HG02610 (cell line): ENCODE measurements around the gene TAF5L.
"Not testable (repeated sequence)": the region's sequence is repeated elsewhere in the genome, so short reads cannot be mapped to it uniquely, and the experiment has no call there.

ENCODE experiments used
- ATAC-seq: cut with Tn5 transposase; IDR thresholded peaks from one replicate; pipeline ENCODE4 v1.9.1; 2021; ENCODE audit warnings: mild to moderate bottlenecking, moderate library complexity; ENCODE audit not compliant: unreplicated experiment

The TAF5L gene

DNA sequence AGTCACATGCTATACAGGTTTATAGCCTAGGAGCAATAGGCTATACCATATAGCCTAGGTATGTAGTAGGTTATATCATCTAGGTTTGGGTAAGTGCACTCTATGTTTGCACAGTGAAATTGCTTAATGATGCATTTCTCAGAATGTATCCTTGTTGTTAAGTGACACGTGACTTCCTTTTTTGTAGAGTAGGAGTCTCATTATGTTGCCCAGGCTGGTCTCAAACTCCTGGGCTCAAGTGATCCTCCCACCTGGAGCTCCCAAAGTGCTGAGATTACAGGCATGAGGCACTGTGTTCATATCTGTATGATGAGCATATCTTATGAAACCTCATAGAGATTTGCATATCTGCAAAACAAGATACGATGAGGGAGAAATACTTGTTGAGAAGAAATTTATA lies 53.6 kb downstream of the TAF5L start:
- no peak for ATAC-seq

DNA sequence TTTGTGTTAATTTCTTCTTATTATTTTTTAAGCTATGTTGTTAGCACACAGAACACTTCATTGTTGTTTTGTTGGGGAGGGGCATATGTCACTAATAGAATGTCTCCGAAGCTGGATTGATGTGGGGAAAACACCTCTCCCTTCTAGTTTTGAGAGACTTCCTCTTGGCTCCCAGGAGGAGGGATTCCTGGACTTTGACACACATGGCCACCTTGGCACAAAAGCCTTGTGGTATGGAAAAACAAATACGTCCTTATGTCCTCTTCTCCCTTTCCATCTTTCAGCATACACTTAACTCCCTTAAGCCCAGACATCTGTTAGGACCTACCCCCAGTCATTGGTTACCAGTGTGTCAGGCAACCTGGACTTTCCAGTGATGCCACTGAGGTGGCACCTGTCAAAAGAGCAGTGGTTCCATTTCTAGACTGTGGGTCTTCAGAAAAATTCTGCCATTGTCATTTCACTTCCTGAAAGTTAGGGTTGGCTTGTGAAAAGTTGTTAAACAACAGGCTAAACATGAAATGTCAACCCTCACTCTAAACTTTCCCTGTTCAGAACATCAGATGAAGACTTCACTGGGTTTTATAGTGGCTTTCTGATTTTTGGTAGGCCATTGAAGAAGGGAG lies 54.9 kb downstream of the TAF5L start:
- no peak for ATAC-seq

DNA sequence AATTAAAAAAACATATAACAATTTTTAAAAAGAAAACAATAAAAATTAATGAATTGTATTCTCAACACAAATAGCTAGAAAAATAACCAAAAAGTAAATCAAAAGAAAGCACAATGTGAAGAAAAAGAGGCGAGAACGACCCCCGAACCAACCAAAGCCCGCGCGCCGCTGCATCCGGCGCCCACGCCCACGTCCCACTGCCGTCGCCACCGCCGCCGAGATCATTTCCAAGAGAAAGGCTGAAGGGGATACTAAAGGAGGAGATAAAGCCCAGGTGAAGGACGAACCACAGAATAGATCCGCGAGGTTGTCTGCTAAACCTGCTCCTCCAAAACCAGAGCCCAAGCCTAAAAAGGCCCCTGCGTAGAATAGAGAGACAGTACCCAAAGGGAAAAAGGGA lies 55.6 kb downstream of the TAF5L start:
- no peak for ATAC-seq

DNA sequence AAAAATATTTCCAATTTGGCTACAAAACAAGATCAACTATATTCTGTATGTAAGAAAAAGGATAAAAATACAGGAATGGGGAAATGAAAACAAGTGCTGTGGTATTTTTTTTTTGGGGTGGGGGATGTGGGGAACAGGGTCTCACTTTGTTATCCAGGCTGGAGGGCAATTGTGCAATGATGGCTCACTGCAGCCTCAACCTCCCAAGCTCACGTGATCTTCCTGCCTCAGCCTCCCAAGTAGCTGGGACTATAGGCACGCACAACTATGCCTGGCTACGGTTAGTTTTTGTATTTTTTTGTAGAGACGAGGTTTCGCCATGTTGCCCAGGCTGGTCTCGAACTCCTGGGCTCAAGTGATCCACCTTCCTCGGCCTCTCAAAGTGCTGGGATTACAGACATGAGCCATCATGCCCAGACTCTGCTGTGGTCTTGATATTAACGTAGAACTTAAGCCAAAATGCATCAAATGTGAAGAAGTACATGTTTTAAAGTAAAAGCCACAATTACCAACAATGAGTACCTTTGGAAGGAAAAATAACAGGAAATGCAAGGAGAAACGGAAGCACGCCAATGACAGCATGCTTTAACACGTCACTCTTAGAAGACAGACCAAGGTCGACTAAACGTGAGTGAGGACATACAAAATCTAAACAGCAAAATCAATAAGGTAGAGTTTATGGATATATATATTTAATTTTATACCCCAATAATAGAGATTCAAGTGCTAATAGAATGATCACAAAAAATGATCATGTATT lies 58.6 kb downstream of the TAF5L start:
- no peak for ATAC-seq

DNA sequence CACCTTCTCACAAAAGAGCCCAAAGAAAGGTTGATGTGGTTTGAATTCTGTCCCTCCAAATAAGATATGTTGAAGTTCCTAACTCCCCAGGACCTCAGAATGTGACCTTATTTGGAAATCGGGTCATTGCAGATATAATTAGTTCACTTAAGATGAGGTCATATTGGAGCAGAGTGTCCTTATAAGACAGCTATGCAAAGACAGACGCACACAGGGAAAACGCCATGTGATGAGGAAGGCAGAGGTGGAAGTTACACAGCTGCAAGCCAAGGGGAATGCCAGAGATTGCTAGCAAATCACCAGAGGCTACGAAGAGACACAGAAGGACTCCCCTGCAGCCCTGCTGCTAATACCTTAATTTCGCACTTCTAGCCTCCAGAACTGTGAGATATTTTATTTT lies 62.2 kb downstream of the TAF5L start:
- no peak for ATAC-seq

DNA sequence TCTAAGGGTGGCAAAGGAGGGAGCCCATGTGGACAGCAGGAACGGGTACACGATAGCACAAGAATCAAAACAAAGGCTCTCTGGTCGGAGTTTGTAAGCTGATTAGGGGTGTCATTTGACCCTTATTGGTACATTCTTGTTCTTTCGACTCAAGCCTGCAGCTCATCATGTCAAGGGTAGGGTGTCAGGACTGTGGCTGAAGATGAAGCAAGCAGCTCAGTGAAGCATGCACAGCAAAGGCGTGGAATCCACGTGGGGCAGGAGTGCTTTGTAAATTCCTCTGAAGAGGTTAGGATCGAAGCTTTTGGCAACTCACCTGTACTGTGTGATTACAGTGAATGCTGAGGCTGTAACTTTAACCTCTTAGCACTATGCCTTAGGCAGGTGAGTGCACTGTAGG lies 62.7 kb downstream of the TAF5L start:
- no peak for ATAC-seq

DNA sequence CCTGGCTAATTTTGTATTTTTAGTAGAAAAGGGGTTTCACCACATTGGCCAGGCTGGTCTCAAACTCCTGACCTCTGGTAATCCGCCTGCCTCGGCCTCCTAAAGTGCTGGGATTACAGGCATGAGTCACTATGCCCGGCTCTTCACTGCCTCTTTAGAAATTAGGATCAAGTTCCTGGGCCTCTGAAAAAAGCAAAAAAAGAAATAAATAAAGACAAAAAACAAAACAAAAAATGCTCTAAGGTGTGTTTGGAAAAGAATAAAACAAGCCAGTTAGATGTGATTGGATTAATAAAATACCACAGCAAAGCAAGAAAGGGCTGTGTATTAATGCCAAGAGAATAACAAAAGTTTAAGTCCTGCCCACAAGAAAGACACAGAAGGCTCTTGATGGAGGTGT lies 63.2 kb downstream of the TAF5L start:
- ATAC-seq, result no peak

DNA sequence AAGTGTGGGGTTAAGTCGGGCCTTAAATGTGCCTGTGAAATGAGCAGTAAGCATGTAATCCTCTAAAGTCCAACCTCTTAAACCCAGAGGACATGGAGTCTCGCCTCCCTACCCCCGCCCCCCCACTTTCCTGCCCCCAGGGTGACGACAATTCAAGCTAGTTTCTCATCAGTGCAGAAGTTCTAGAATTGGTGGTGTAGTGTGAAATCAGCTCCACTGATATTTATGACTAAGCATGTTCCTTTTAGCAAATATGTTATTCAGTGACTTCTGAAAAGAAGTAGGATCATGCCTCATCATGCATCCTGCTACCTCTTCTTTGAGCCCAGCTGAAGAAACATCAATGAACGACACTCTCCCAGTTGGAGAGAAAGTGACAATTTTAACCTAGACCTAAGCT lies 64.8 kb downstream of the TAF5L start:
- ATAC-seq, result no peak

DNA sequence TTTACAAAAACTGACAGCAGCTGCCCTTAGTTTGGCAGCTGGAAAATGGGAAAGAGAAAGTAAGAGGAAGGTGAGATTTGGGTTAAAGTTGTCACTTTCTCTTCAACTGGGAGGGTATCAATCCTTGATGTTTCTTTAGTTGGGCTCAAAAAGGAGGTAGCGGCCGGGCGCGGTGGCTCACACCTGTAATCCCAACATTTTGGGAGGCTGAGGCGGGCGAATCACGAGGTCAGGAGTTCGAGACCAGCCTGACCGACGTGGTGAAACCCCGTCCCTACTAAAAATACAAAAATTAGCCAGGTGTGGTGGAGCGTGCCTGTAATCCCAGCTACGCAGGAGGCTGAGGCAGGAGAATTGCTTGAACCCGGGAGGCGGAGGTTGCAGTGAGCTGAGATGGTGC lies 65.8 kb downstream of the TAF5L start:
- not testable (repeated sequence) for ATAC-seq

DNA sequence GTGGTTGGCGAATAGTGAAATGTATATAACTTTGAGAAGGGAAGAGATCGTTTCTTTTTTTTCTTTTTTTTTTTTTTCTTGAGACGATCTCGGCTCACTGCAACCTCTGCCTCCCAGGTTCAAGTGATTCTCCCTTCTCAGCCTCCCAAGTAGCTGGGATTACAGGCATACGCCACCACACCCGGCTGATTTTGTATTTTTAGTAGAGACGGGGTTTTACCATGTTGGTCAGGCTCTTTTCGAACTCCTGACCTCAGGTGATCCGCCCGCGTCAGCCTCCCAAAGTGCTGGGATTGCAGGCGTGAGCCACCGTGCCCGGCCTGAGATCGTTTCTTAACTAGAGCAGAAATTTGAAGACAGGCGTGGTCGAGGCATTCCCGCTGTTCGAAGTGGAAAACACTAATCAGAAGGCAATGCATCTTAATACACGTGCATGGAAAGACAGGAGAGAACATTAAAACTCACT lies 66.6 kb downstream of the TAF5L start:
- ATAC-seq, result not testable (repeated sequence)

DNA sequence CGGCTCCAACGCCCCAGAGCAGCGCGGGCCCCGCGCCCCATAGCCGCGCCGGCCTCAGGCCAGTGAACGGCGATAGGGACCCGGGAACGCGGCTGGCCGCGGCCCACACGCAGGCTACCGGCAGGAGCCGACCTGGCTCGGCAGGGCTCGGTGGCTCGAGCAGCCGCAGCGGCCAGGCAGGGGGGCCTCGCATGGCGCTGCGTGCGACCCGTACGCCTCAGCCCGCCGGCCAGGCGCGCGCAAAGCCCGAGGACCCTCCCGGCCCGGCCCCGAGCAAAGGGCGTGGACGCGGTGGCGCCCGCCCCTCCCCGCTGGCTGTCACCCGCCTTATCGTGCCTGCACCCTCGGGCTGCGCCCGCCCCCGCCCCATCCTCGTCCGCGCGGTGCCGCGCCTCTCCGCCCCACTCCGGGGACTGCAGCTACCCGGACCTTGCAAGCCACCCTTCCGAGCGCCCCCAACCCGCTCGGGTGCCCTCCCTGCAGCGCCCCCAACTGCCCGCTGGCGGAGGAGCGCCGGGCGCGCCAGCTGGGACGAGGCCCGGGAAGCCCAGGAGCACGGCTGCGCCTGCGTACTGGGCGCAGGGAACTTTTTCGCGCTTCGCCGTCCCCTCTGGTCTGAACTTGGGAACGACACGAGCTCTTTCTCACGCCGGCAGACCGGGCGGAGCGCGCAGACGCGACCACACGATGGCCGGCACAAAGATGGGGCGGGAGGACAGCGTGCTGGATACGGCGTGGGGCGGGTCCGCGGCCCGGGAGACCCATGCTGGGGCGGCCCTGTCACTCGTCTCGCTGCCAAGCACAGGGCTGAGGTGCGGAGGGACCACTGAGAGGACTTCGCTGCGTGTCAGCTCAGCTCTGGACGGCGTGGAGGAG lies 67.2 kb downstream of the TAF5L start, which contains the start of gene ABCB10:
TSS of gene ABCB10 (minus strand) at position 248 of the 876 bp plus-strand sequence. CDS start at position 193, 55 bp downstream.
- peak; percentile 81 for ATAC-seq

DNA sequence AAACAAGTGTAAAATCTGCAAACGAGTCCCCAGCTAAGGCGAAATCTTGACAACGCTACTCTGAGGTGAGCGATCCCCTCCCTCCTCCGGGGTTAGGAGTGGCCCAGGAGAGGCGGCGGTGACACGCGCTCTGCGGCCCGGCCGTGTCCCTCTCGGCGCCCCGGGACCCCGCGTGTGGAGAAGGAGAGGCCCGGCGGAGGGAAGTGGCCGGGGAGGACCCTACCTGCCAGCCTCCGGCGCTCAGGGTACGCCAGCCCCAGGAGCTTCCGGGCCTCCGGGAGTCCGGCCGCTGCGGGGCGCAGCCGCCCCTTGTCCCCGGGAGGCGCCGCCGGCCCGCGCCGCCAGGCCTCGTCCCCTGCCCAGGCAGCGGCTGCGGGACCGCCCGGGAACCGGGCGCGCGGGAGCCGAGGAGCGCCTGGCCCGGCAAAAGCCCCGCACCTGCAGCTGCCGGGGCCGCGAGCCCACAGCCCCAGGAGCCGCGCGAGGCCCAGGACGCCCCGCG lies 68.0 kb downstream of the TAF5L start:
- peak; percentile 31 for ATAC-seq

DNA sequence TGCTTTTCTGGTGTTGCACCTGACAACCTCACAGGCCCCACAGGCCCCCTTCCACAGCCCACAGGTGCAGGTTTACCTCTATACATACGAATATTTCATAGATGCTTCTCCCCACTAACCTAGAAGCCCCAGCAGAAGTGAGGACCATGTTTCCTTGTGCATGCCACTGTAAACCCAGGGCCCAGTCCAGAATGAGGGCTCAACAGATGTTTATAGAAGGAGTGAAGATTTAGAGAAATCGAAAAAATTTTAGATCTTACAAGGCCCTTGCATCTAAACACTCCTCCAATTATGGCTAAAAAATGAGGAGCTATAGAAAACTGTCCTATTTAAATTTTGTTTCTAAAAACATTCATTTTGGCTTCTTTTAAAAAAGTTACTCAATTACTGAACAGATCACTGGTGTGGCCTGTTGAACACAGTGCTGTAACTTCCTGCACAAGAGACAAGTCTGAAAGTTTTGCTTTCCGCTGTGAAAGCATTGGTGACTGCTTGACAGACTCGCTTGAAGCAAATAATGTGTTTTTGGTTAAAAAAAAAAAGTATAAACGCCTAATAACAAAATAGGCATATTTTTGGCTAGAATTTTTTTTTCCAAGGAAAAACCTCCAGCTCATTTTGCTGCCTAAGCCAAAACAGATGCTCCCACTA lies 68.6 kb downstream of the TAF5L start:
- no peak for ATAC-seq

DNA sequence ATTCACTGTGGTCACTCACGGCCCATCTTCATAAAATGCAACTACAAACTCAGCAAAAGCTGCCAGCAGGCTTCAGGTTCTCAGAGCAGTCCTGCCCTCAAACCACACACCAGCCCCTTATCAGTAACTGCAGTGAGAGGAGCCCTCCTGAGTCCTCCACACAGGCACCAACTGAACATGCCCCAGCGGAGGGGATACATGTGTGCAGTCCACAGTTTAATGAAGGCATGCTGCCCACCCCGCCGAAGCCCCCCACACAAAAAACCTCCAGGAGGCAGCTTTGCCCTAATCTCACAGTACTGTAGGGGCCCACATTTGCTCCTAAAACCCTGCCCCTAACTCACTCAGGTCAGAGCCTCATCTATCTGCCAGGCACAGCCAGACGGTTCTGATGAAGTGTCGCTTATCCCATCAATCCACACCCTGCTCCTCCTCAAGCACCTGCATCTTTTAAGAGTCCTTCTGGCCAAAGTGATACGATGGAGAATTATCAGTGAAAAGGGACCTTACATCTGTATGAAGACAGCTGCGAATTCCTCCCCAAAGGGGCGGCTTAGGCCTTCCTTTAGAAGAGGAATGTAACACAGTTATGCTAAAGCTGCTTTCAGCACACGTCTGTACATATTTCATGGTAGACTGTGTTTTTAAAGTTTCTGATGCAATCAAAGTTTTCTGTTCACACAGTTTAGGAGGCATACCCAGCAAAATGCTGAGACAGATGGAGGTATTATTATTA lies 70.9 kb downstream of the TAF5L start:
- ATAC-seq, result no peak

DNA sequence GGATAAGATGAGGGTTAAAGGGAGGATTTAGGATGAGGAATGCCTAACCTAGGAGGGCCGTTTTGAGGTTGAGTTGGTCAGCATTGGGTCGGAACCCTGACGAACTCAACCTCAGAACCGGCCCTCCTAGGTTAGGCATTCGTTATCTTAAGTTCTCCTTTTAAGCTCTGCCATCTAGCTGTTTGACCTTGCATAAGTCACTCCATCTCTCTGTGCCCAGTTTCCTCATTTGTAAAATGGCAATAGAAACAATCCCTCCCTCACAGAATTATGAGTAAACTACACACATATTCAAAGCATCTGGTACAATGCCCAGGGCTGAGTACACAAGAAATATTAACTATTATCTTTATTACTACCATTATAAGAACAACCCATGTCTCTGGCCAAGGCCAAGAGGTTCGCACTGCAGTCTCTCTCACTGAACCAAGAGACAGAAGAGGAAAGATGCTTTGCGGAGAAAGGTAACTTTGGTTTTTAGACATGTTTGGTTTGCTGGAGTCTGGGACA lies 72.2 kb downstream of the TAF5L start:
- no peak for ATAC-seq

DNA sequence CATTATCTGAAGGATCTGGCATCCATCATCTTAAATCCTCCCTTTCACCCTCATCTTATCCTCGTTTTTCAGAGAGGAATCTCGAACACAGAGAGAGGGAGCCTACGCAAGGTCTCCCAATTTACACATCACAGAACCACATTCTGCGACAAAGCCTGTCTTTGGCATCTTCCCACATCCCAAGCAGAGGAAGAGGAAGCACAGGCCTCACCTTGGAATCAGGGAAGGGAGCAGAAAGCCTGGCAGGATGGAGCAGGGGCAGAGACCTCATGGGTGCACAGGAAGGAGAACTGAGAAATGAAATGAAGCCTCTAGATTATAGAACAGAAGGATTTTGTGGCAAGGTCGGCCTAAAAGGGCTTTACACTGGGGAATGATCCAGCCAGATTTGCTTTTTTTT lies 73.2 kb downstream of the TAF5L start:
- ATAC-seq, result no peak

DNA sequence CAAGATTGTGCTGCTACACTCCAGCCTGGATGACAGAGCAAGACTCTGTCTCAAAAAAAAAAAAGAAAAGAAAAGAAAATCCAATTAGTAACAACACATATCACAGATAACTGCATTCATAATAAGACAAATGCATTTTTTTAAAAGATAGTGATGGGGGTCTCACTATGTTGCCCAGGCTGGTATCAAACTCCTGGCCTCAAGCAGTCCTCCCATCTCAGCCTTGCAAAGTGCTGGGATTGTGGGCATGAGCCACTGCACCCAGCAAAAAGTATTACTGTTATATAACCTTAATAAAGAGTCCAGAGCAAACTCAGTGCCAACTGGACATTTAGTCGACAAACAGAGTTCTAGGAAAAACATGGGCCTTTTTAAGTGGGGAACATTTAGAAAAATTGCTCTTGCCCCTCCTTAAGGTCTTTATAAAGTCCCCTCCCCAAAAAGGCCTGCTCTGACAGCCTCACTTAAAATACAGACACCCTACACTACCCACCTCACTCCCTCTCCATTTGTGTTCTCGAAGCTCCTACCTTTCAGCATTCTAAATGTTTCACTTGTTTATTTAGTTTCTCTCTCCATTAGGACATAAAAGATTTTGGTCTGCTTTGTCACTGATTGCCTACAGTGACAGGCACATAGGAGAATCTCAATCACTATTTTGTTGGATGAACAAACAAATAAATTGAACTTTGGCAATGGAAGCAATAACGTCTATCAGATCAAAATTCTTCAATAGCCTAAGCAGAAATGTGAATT lies 74.9 kb downstream of the TAF5L start:
- no peak for ATAC-seq

DNA sequence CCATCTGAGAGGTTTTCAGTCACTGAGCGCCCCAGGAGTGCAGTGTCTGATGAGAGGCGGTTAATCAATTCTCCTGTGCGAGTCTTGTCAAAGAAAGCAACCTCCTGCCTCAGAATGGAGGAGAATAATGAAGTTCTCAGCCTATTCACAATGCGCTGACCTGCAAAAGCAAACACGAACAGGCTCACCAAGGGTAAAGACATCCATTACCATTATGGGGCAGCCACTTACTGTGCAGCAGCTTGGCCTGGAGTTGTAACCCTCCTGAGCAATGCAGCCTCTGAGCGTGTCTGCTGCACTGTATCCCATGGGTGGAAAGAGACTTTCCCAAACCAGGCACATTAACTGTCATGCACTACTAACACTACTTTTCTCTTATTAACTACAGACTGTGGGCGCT lies 78.4 kb downstream of the TAF5L start:
- ATAC-seq, result no peak

DNA sequence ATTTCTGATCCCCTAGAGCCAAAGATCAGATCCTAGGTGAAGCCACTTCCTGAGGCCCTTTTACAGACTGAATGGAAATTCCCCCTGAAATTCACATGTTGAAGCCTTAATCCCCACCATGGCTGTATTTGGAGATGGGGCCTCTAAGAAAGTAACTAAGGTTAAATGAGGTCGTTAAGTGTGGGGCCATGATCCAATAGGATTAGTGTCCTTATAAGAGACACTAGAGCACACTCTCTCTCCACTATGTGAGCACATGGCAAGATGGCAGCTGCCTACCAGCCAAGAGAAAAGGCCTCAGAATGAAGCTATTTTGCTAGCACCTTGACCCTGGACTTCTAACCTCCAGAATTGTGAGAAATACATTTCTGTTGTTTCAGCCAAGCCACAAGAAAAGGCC lies 81.3 kb downstream of the TAF5L start:
- no peak for ATAC-seq
